Jurkat, Clone E6-1 (cell line): ENCODE results near the gene HAND2.

ENCODE experiments used
- DNase-seq: peaks from one replicate; pipeline ENCODE4 v3.0.0-alpha.2; 2011; ENCODE audit warnings: low read depth, low spot score
- H3K4me3 ChIP-seq: 2 replicates; pipeline ENCODE4 v1.5.1; 2011; ENCODE audit warnings: mild to moderate bottlenecking, low read length, control low read depth, moderate library complexity

HAND2 gene

GRCh38 chr4:173490817-173491528 lies 39.1 kb downstream of the HAND2 start:
- DNase-seq, result no peak
- H3K4me3 ChIP-seq, result no peak overlapping the region

GRCh38 chr4:173490256-173490655 lies 39.8 kb downstream of the HAND2 start:
- H3K4me3 ChIP-seq, result no peak overlapping the region

GRCh38 chr4:173489514-173489913 lies 40.5 kb downstream of the HAND2 start:
- no peak for DNase-seq
- H3K4me3 ChIP-seq, result no peak overlapping the region

More at GRCh38 chr4:173490256-173490655, 39.8 kb downstream of the HAND2 start:
- no peak for DNase-seq

DNA sequence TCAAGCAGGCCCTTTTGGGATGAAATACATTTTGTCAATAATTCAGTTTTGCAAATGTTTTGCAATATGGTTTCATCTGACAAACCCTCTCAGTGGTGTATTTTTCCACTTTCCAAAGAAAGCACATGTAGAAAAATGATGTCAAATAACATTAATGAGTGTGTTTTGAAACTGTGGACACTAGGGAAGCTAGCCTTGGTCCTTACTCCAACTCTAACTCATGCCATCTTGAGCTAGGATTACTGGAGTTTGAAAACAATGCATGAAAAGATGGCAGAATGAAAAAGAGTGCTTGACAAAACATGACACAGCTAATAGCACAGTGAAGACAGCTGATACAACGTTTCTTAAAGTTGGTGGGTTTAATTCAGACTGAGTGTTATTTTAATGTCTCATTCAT lies 41.4 kb downstream of the HAND2 start:
- no peak for DNase-seq
- no peak overlapping the region for H3K4me3 ChIP-seq

- no peak overlapping the region for H3K4me3 ChIP-seq
- DNase-seq, result no peak
Observed at GRCh38 chr4:173488074-173488473, 42.0 kb downstream of the HAND2 start.

DNA sequence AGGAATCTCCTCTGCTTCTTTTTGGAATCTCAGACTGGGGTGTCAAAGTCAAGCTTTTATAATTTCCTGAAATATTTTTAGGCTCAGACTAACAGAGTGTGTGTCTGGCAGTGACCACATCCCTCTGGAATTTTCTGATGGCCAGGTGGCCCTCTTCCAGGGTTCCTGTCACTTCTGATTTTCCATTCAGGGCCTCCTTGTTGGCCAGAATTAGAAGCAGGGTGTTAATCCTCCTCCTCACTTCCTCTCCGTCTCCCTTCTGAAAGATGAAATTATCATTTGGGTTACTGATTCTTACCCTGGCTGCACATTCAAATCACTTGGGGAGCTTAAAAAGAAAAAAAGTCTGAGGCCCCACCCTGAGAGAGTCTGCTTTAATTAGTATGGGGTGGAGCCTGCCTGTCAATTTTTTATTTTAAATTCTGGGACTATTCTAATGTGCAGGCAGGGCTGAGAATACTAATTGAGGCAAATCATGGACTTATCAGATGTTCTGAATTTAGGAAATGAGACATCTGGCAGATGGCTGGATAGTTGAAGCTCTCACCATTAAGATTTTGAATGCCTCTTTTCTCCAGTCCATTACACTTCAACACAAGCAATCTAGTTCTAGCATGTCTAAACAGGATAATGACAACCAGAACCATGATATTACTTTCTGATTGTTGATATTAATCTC lies 43.2 kb downstream of the HAND2 start:
- no peak overlapping the region for H3K4me3 ChIP-seq
- DNase-seq, result no peak

DNA sequence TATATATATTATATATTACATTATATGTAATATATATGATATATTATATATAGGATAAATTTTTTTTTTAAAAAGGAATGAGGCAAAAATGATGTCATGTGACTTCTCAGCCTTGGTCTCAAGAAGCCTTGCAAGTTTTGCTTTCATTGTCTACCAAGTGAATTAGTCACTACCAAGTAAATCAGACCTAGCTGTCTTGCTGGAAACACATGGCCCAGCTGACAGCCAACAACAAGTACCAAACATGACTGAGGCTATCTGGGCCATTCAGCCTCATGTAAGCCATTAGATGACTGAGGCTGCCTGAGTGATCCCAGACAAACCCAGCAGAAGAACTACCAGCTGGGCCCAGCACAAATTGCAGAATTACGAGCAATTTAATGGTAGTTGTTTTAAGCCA lies 44.9 kb downstream of the HAND2 start:
- H3K4me3 ChIP-seq, result no peak overlapping the region
- no peak for DNase-seq

GRCh38 chr4:173482330-173482931 lies 47.6 kb downstream of the HAND2 start:
- no peak for DNase-seq

DNA sequence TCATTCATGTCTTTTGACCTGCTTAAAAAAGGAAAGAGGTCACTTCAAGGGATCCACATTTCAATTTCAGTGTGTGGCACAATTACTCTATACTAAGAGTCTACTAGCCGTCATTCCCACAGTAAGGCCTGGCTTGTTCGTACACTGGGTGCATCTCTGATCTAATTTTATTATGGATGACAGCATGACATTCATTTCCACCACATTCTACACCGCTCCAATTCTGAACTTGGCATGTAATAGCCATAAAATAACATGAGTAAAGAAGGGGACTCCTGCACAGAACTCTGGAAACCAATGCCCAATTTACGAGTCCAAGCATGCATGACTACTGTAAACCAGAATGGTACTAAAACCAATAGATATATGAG lies 51.1 kb downstream of the HAND2 start:
- H3K4me3 ChIP-seq, result no peak overlapping the region
- DNase-seq, result no peak

More at GRCh38 chr4:173482330-173482931, 47.6 kb downstream of the HAND2 start:
- no peak overlapping the region for H3K4me3 ChIP-seq

DNA sequence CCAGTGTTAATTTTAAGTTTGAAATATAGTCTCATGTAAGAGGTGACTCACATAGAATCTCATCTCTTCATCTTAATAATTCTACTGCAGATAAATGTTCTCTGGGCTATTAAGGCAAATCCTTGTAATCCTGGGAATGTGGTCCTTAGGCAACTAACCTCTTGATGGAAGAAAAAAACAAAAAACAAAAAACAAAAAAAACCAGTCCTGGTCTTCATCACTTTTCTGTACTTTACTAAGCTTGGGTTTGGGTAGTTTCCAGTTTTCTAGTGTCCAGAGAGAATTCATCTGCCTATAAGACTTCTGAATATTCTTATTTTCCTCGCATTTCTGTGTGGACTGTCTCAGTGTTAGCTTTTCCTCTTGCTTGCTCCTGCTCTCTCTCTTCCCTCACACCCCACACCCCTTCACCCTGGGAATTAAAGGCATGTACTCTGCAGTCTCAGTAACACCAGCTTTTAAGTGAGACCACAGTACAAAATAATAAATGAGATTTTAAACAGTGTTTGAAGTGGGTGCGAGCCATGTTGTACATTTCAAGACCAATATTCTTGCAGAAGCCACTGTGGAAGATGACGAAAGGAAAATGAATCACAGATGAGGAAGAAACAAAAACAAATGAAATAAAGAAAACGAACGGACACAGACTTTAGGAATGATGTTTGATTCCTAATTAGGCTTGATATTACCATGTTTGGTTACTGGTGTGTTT lies 51.7 kb downstream of the HAND2 start:
- no peak overlapping the region for H3K4me3 ChIP-seq
- DNase-seq, result no peak

DNA sequence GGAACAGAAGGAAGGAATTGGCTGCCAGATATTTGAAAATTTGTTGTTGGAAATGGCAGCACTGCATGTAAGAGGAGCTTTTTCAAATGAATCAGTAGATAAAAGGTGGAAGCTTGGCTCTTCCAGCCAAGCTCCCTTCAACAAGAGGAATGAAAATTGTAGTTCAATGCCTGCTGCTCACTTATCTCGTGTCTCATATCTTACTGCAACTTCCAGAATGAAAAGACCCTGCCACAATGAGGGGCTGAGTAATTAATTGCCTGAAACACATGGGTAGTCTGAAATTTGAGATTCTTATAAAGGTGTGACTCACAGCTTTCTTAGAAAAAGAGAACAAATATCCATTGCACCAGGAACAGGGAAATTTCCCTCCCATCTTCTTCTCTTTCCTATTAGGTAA lies 53.0 kb downstream of the HAND2 start:
- no peak overlapping the region for H3K4me3 ChIP-seq
- DNase-seq, result no peak
